H1 (cell line): Measurements from ENCODE around the gene SYNDIG1. TPM values are rescaled to one million over a fixed set of nuclear protein-coding genes. Genes with fewer than 3 reads are reported as not detected.
A peak's percentile ranks its signal among the peaks of the same experiment; 100 is the strongest.

Source experiments
- CTCF ChIA-PET: fragments of 300-600 bp; sonication (Branson Sonifier 250); formaldehyde crosslinking; loops from one replicate; lab custom pipeline; 2021; ENCODE audit not compliant: partially characterized antibody; lab: Charles Lee
- POLR2A ChIA-PET: fragments of 300-600 bp; sonication (Branson Sonifier 250); formaldehyde crosslinking; loops from one replicate; lab custom pipeline; 2021; ENCODE audit warnings: inconsistent platforms; ENCODE audit not compliant: partially characterized antibody; lab: Charles Lee
- DNase-seq, 2 experiments: peaks; one replicate each; pipeline versions ENCODE4 v3.0.0 to v3.0.0-alpha.2; 2010 to 2022; ENCODE audit warnings: low spot score in 2 of 2, low read depth in 1 of 2, mixed read lengths in 1 of 2
- FAIRE-seq: peaks from 2 replicates; lab custom pipeline; 2011; peaks lifted over from hg19 to GRCh38; lab: Jason Lieb, UNC
- H2AFZ ChIP-seq: 2 replicates; pipeline ENCODE4 v1.8.1; 2012; ENCODE audit warnings: low read length, inconsistent platforms
- H2AK5ac ChIP-seq: 2 replicates; pipeline ENCODE4 v1.6.1; 2013; ENCODE audit warnings: low read depth, low read length
- H2BK120ac ChIP-seq: replicated peaks from 2 replicates; pipeline ENCODE3; 2013; ENCODE audit warnings: low read depth, low read length, inconsistent platforms
- H2BK12ac ChIP-seq: 2 replicates; pipeline ENCODE4 v1.6.1; 2013; ENCODE audit warnings: low read depth, low read length
- H2BK15ac ChIP-seq: 2 replicates; pipeline ENCODE4 v1.6.1; 2013; ENCODE audit warnings: low read length
- H2BK20ac ChIP-seq: 2 replicates; pipeline ENCODE4 v1.6.1; 2013; ENCODE audit warnings: low read length
- H2BK5ac ChIP-seq: 2 replicates; pipeline ENCODE4 v1.6.1; 2013; ENCODE audit warnings: low read depth, low read length
- H3K14ac ChIP-seq: 2 replicates; pipeline ENCODE4 v1.6.1; 2013; ENCODE audit warnings: inconsistent platforms; ENCODE audit not compliant: insufficient read length
- H3K18ac ChIP-seq: 2 replicates; pipeline ENCODE4 v1.6.1; 2013; ENCODE audit warnings: low read length; ENCODE audit errors: extremely low read depth
- H3K23ac ChIP-seq: 2 replicates; pipeline ENCODE4 v1.6.1; 2013; ENCODE audit warnings: inconsistent platforms; ENCODE audit not compliant: insufficient read length
- H3K23me2 ChIP-seq: 2 replicates; pipeline ENCODE4 v1.6.1; 2013; ENCODE audit warnings: low read depth, low read length
- H3K27ac ChIP-seq: 2 replicates; pipeline ENCODE4 v1.6.1; 2011; ENCODE audit warnings: low read depth, low read length, inconsistent platforms
- H3K27me3 ChIP-seq, 4 experiments: replicated peaks in 1 of 4; 1 replicate in 1 of 4; 2 replicates in 3 of 4; pipeline versions ENCODE4 v1.6.1 to v1.8.1; 2011 to 2013; ENCODE audit warnings: low read length in 3 of 4, mild to moderate bottlenecking in 3 of 4, inconsistent platforms in 2 of 4, mixed read lengths in 2 of 4, moderate library complexity in 1 of 4; ENCODE audit not compliant: control insufficient read depth in 3 of 4, insufficient read depth in 3 of 4; ENCODE audit errors: extremely low read depth in 1 of 4
- H3K36me3 ChIP-seq, 4 experiments: 2 replicates each; pipeline versions ENCODE4 v1.6.1 to v1.8.1; 2011 to 2013; ENCODE audit warnings: mild to moderate bottlenecking in 4 of 4, low read length in 3 of 4, moderate library complexity in 2 of 4, control low read depth in 1 of 4, inconsistent platforms in 1 of 4; ENCODE audit not compliant: insufficient read depth in 4 of 4, control insufficient read depth in 2 of 4
- H3K4ac ChIP-seq: replicated peaks from 2 replicates; pipeline ENCODE3; 2013; ENCODE audit warnings: low read length, low read depth, mixed read lengths, inconsistent platforms; ENCODE audit not compliant: insufficient read length
- H3K4me1 ChIP-seq, 4 experiments: replicated peaks in 1 of 4; 1 replicate in 1 of 4; 2 replicates in 3 of 4; pipeline versions ENCODE4 v1.6.1 to v1.8.1; 2011 to 2013; ENCODE audit warnings: low read length in 3 of 4, inconsistent platforms in 2 of 4, mixed read lengths in 1 of 4; ENCODE audit not compliant: insufficient read depth in 4 of 4, control insufficient read depth in 3 of 4
- H3K4me2 ChIP-seq, 2 experiments: 2 replicates each; pipeline versions ENCODE4 v1.6.1 to v1.8.1; 2011 to 2013; ENCODE audit warnings: low read depth in 2 of 2, low read length in 2 of 2, control low read depth in 1 of 2, inconsistent platforms in 1 of 2, mild to moderate bottlenecking in 1 of 2; ENCODE audit not compliant: insufficient read depth in 1 of 2
- H3K4me3 ChIP-seq, 4 experiments: fragments of 200-600, 300-600 bp in 1 of 4; sonication (generic), shearing (Covaris generic), sonication (Bioruptor Twin) in 1 of 4; 2 replicates each; pipeline versions ENCODE4 v1.5.1 to v1.8.1; 2011 to 2016; ENCODE audit warnings: low read length in 4 of 4, low read depth in 3 of 4, control low read depth in 2 of 4, inconsistent platforms in 2 of 4, mild to moderate bottlenecking in 2 of 4, mixed read lengths in 1 of 4, moderate library complexity in 1 of 4; ENCODE audit not compliant: insufficient read depth in 2 of 4; ENCODE audit errors: extremely low read depth in 1 of 4
- H3K56ac ChIP-seq: replicated peaks from 2 replicates; pipeline ENCODE3; 2013; ENCODE audit warnings: low read depth, mild to moderate bottlenecking, mixed read lengths, low read length, inconsistent platforms; ENCODE audit not compliant: insufficient read length
- H3K79me1 ChIP-seq: 2 replicates; pipeline ENCODE4 v1.6.1; 2013; ENCODE audit warnings: low read depth, low read length, control low read depth
- H3K79me2 ChIP-seq, 2 experiments: 2 replicates each; pipeline versions ENCODE4 v1.6.1 to v1.8.1; 2012 to 2013; ENCODE audit warnings: low read length in 2 of 2, mild to moderate bottlenecking in 2 of 2, inconsistent platforms in 1 of 2; ENCODE audit not compliant: insufficient read depth in 2 of 2, control insufficient read depth in 1 of 2
- H3K9ac ChIP-seq, 4 experiments: replicated peaks in 1 of 4; 1 replicate in 1 of 4; 2 replicates in 3 of 4; pipeline versions ENCODE4 v1.6.1 to v1.8.1; 2011 to 2013; ENCODE audit warnings: low read depth in 3 of 4, low read length in 3 of 4, control low read depth in 2 of 4, mild to moderate bottlenecking in 2 of 4, moderate library complexity in 2 of 4, inconsistent platforms in 1 of 4; ENCODE audit errors: extremely low read depth in 1 of 4
- H3K9me3 ChIP-seq, 2 experiments: 2 replicates each; pipeline versions ENCODE4 v1.6.1 to v1.8.1; 2012 to 2013; ENCODE audit warnings: mild to moderate bottlenecking in 2 of 2, moderate library complexity in 2 of 2, control low read depth in 1 of 2, inconsistent platforms in 1 of 2, low read depth in 1 of 2, low read length in 1 of 2, mixed read lengths in 1 of 2; ENCODE audit not compliant: insufficient read depth in 2 of 2
- H4K20me1 ChIP-seq, 2 experiments: replicated peaks in 1 of 2; 2 replicates each; pipeline versions ENCODE3 to v1.8.1; 2011 to 2013; ENCODE audit warnings: inconsistent platforms in 2 of 2, low read length in 2 of 2, mild to moderate bottlenecking in 1 of 2; ENCODE audit not compliant: insufficient read depth in 2 of 2, control insufficient read depth in 1 of 2
- H4K5ac ChIP-seq: 2 replicates; pipeline ENCODE4 v1.6.1; 2013; ENCODE audit warnings: low read length, low read depth, mixed read lengths, inconsistent platforms; ENCODE audit not compliant: insufficient read length
- H4K8ac ChIP-seq: 2 replicates; pipeline ENCODE4 v1.8.0; 2013; ENCODE audit warnings: mild to moderate bottlenecking, moderate library complexity, low read length, inconsistent platforms; ENCODE audit not compliant: insufficient read depth; ENCODE audit errors: extremely low read depth
- H4K91ac ChIP-seq: replicated peaks from 2 replicates; pipeline ENCODE3; 2013; ENCODE audit warnings: low read length, mixed read lengths, inconsistent platforms; ENCODE audit not compliant: insufficient read length
- BACH1 ChIP-seq: IDR thresholded peaks from 2 replicates; pipeline ENCODE4 v1.6.1; 2012; ENCODE audit warnings: low read length, improper control_type of control experiment
- BCL11A ChIP-seq, 2 experiments: IDR thresholded peaks; one replicate each; pipeline ENCODE4 v1.6.1; 2011; ENCODE audit warnings: low read depth in 2 of 2, low read length in 2 of 2, mild to moderate bottlenecking in 2 of 2
- GTF2F1 ChIP-seq: IDR thresholded peaks from 2 replicates; pipeline ENCODE4 v1.6.1; 2012; ENCODE audit warnings: low read depth, low read length, improper control_type of control experiment, borderline replicate concordance
- PHF8 ChIP-seq: fragments of 200-600 bp; sonication (generic); conservative IDR thresholded peaks from 2 replicates; pipeline ENCODE4 v1.7.1; 2012; ENCODE audit warnings: low read depth, mild to moderate bottlenecking, inconsistent platforms, low read length, moderate library complexity
- POU5F1 ChIP-seq: IDR thresholded peaks from 2 replicates; pipeline ENCODE4 v1.6.1; 2011; ENCODE audit warnings: low read depth, mild to moderate bottlenecking, low read length, moderate library complexity
- SIN3A ChIP-seq, 2 experiments: IDR thresholded peaks in 1 of 2; conservative IDR thresholded peaks in 1 of 2; 2 replicates each; pipeline ENCODE4 v1.6.1; 2011 to 2012; ENCODE audit warnings: low read length in 2 of 2, improper control_type of control experiment in 1 of 2, low read depth in 1 of 2, mild to moderate bottlenecking in 1 of 2
- SIRT6 ChIP-seq: IDR thresholded peaks from one replicate; pipeline ENCODE4 v1.7.1; 2012; ENCODE audit warnings: low read length, inconsistent platforms
- WGBS, 2 experiments: shearing (Covaris generic) in 1 of 2; methylation state at CpG; one replicate each; pipeline versions ENCODE4 v1.1.6 to v1.1.7; 2013 to 2015; ENCODE audit warnings: low lambda C conversion rate in 2 of 2, mixed read lengths in 2 of 2, inconsistent platforms in 1 of 2, low coverage in 1 of 2, missing lambda C conversion rate in 1 of 2; ENCODE audit not compliant: insufficient replicate concordance in 2 of 2, insufficient coverage in 1 of 2, insufficient read length in 1 of 2; ENCODE audit errors: extremely low coverage in 1 of 2, missing lambda C conversion rate in 1 of 2; 5-methylcytosine and 5-hydroxymethylcytosine counted together
- polyA plus RNA-seq, 7 experiments: library from polyadenylated mRNA; depleted of rRNA in 3 of 7; stranded (reverse) in 5 of 7; unstranded in 2 of 7; fragments of >200 nt in 5 of 7; fragments of 200-250 nt in 2 of 7; gene quantifications; 1 replicate in 5 of 7; 2 replicates in 1 of 7; 4 replicates in 1 of 7; pipeline versions ENCODE4 v1.2.1 to v1.2.3, GENCODE V29; 2011 to 2013; ENCODE audit warnings: missing spikeins in 2 of 7, mixed read lengths in 2 of 7
- total RNA-seq: library from RNA; stranded (reverse); fragmentation: NEBNext Ultra II Directional; extraction: Animal tissue kit (Norgen Biotek cat#: 25700); gene quantifications from 2 replicates; pipeline ENCODE4 v1.2.1, GENCODE V29; 2021

Gene SYNDIG1
- total and polyA plus RNA-seq, 2 of the 8 experiments (the other 6 are each of a cell fraction or from before 2014, with no cell fraction given) = 6.5 to 7.8 TPM

DNA sequence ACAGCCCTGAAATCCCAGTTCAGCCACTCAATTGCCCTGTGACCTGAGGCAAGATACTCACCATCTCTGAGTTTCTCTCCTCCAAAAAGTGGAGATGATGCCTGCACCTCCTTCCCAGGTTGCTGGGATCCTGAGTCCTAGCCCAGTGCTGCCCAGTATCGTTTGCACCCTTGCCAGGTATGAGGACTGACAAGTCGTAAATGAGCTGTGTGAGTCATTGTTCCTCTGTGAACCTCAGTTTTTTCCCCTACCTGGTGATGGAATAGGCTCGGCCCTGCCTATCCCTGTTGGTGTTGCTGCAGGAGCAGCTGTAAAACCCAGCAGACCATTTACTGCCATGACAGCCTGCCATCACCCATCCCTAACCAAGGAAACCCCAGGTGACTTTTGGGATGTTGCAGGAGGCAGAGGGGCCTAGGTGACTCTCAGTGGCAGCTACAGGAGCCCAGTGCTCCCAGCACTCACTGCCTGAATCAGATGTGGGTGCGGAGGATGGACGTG, 229.3 kb downstream of the SYNDIG1 start:
- H2BK15ac ChIP-seq = no peak overlapping the region
- H4K20me1 ChIP-seq = no peaks in the 10 kb centered on the region
- H3K4me3 ChIP-seq = no peak overlapping the region
- no peak overlapping the region for H2BK5ac ChIP-seq
- CTCF ChIA-PET = no interaction called here
- H3K14ac ChIP-seq = no peak overlapping the region
- H2BK20ac ChIP-seq = no peak overlapping the region
- H3K56ac ChIP-seq = no peak overlapping the region
- no peak overlapping the region for H2BK12ac ChIP-seq
- no peak overlapping the region for H3K4ac ChIP-seq
- H3K4me2 ChIP-seq = no peak overlapping the region
- H3K9me3 ChIP-seq = no peaks in the 10 kb centered on the region
- H2AK5ac ChIP-seq = no peak overlapping the region
- H4K5ac ChIP-seq = no peak overlapping the region
- no peaks in the 10 kb centered on the region for H3K27me3 ChIP-seq
- TF ChIP-seq SIRT6 = no peak
- TF ChIP-seq PHF8 = no peak
- TF ChIP-seq POU5F1 = no peak
- TF ChIP-seq SIN3A (conservative IDR thresholded peaks at IDR 0.05 in 1 of 2, IDR thresholded peaks at IDR 0.05 in 1 of 2; ENCODE audit: low read depth in 1 of 2, low read length in 2 of 2) = no peak
- no peak for TF ChIP-seq BCL11A (IDR thresholded peaks at IDR 0.05; ENCODE audit: low read depth in 2 of 2, low read length in 2 of 2)
- no peak for TF ChIP-seq BACH1
- no peak for TF ChIP-seq GTF2F1
- TF ChIP-seq, all 59 proteins: peak for 0
- DNase-seq (peak in 1 of 2 experiments; percentile 22), FAIRE-seq (no peak)
- Histone ChIP-seq H4K91ac (no peak overlapping the region), H2BK120ac (no peak overlapping the region), H3K23me2 (no peaks in the 10 kb centered on the region), H3K36me3 (no peaks in the 10 kb centered on the region), H3K9ac (no peak overlapping the region), H2AFZ (no peak overlapping the region), H3K18ac (no peak overlapping the region), H3K4me1 (no peaks in the 10 kb centered on the region), H3K27ac (no peak overlapping the region), H3K23ac (no peak overlapping the region), H3K79me2 (no peaks in the 10 kb centered on the region), H4K8ac (no peak overlapping the region), H3K79me1 (no peaks in the 10 kb centered on the region)
- POLR2A ChIA-PET = no interaction called here
- 90% methylated on average over 5 of the region's 5 CpGs; no CpG with 5 or more reads in 1 of the 2 experiments for WGBS, 2 experiments
